ENCODE measurements around the gene KRT74. TPM values are rescaled to one million over a fixed set of nuclear protein-coding genes. Genes with fewer than 3 reads are reported as not detected.

Gene KRT74
- total and polyA plus RNA-seq, 2 donors from 2014 or later = not detected

DNA sequence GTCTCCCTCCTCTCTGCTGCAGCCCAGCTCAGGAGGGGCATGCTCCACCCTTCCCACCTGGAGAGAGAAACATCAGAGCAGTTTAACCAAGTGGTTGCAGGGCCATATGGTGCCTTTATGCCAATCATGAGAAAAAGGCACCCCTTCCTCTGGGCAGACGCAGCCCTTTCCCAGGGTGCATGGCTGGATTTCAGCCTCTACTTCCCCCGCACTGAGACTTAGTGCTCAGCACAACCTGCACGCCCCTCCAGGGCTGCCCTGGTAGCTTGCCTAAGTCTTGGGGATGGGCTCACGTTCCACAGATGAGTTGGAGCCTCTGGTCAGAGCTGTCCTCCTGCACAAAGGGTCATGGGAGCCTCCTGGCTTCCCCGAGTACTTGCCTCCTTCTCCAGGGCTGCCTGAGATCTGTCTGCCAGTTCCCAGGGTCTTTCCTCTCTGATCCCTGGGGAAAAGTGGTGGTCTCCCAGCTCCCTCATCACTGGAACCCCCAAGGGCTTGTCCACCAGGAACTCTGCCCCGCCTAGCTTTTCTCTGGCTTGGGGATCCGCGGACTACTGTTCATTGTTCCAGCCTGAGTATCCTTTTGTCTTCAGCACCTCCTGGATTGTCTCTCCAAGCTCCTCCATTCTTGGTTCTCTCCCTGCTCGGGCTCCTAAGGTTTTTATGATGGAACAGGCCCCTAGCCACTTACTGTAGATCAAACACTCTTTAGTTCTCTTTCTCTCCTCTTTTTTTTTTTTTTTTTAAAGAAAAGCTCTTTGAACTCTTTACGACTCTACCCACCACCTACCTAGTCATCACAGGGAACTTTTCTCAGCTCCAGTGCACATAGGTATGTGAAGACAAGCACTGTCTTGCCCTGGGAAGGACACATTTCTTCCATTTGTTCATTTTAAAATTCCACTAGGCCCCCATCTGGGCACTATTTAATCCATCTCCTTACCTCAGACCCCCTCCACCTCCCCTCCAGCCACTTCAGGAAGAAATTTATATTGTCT is 6.1 kb upstream of the KRT74 start:
- Histone ChIP-seq H3K4me3 (ENCODE audit: low read length in 3 of 3) (no peak overlapping the region), H3K36me3 (ENCODE audit: control insufficient read depth in 2 of 3, insufficient read depth in 3 of 3, low read length in 3 of 3) (no peaks in the 10 kb centered on the region), H3K27me3 (ENCODE audit: control insufficient read depth, insufficient read depth, low read length) (no peaks in the 10 kb centered on the region), H3K27ac (ENCODE audit: low read depth in 2 of 2, low read length in 2 of 2) (no peak overlapping the region), H3K4me1 (ENCODE audit: control insufficient read depth in 2 of 3, insufficient read depth in 2 of 3, low read depth in 1 of 3, low read length in 3 of 3) (no peaks in the 10 kb centered on the region), H3K9ac (ENCODE audit: low read length in 3 of 3) (no peak overlapping the region), H3K9me3 (ENCODE audit: control insufficient read depth in 2 of 3, insufficient read depth in 1 of 3, low read length in 3 of 3) (no peaks in the 10 kb centered on the region)
- intact Hi-C loops (cut with DNase I) = loop anchor here (5.0 kb wide), 1 partner anchor 298 kb away; no protein-coding TSS in a partner anchor
- DNase-seq (peak in 2 of 5 donors; percentile 19 to 27), FAIRE-seq (no peak)
- TF ChIP-seq, protein P1, sequence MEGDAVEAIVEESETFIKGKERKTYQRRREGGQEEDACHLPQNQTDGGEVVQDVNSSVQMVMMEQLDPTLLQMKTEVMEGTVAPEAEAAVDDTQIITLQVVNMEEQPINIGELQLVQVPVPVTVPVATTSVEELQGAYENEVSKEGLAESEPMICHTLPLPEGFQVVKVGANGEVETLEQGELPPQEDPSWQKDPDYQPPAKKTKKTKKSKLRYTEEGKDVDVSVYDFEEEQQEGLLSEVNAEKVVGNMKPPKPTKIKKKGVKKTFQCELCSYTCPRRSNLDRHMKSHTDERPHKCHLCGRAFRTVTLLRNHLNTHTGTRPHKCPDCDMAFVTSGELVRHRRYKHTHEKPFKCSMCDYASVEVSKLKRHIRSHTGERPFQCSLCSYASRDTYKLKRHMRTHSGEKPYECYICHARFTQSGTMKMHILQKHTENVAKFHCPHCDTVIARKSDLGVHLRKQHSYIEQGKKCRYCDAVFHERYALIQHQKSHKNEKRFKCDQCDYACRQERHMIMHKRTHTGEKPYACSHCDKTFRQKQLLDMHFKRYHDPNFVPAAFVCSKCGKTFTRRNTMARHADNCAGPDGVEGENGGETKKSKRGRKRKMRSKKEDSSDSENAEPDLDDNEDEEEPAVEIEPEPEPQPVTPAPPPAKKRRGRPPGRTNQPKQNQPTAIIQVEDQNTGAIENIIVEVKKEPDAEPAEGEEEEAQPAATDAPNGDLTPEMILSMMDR (IDR thresholded peaks at IDR 0.05; ENCODE audit: borderline replicate concordance, extremely low read depth, insufficient read depth) = no peak

DNA sequence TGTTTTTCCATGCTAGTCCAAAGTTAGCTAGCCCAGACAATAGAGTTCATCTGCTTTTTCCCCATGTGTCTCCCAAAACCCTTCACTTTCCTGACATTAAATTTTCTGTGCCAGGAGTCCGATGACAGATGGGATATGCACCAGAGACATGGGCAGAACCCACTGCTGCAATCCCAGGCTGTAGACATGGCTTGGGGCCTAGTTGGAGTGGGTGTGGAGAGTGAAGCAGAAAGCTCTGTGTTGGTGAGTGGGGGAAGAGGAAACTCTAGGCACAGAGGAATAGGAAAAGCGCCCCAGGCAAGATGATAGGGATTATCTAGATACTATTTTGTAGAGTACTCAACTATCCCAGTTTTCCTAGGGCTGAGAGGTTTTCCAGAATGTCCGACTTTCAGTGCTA is 4.8 kb upstream of the KRT74 start:
- Histone ChIP-seq H3K4me1 (ENCODE audit: control insufficient read depth in 2 of 3, insufficient read depth in 2 of 3, low read depth in 1 of 3, low read length in 3 of 3) (no peaks in the 10 kb centered on the region), H3K9me3 (ENCODE audit: control insufficient read depth in 2 of 3, insufficient read depth in 1 of 3, low read length in 3 of 3) (no peaks in the 10 kb centered on the region), H3K4me3 (ENCODE audit: low read length in 3 of 3) (no peak overlapping the region), H3K27me3 (ENCODE audit: control insufficient read depth, insufficient read depth, low read length) (no peaks in the 10 kb centered on the region), H3K36me3 (ENCODE audit: control insufficient read depth in 2 of 3, insufficient read depth in 3 of 3, low read length in 3 of 3) (no peaks in the 10 kb centered on the region), H3K27ac (ENCODE audit: low read depth in 2 of 2, low read length in 2 of 2) (no peak overlapping the region), H3K9ac (ENCODE audit: low read length in 3 of 3) (no peak overlapping the region)
- intact Hi-C loops (cut with DNase I) = no loop called here
- DNase-seq (no peak), FAIRE-seq (no peak)
- TF ChIP-seq, protein P1 (IDR thresholded peaks at IDR 0.05; ENCODE audit: borderline replicate concordance, extremely low read depth, insufficient read depth) = no peak

DNA sequence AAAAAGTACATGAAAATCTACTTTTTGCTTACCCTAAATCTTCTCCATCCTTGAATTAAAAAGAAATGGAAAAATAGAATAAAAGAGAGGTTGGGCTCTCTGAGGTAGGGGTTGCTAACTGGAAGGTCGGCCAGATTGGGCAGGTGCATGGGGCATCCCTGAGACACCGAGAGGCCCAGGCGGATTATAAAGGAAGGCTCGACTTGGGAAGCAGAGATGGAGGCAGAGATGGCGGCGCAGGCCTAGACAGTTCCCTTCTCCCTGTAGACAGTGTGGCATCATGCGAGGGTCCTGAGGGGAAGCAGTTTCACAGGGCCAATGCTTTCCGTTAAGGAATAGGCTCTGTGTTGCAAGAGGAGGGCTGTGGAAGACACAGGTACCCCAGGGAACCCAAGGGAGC is 3.7 kb upstream of the KRT74 start:
- no peaks in the 10 kb centered on the region for H3K27me3 ChIP-seq (ENCODE audit: control insufficient read depth, insufficient read depth, low read length)
- no peaks in the 10 kb centered on the region for H3K36me3 ChIP-seq (ENCODE audit: control insufficient read depth in 2 of 3, insufficient read depth in 3 of 3, low read length in 3 of 3)
- no peak overlapping the region for H3K4me3 ChIP-seq (ENCODE audit: low read length in 3 of 3)
- H3K27ac ChIP-seq (ENCODE audit: low read depth in 2 of 2, low read length in 2 of 2) = no peak overlapping the region
- H3K4me1 ChIP-seq (ENCODE audit: control insufficient read depth in 2 of 3, insufficient read depth in 2 of 3, low read depth in 1 of 3, low read length in 3 of 3) = no peaks in the 10 kb centered on the region
- FAIRE-seq (no peak), DNase-seq (peak in 1 of 5 donors; percentile 41)
- TF ChIP-seq, protein P1 (IDR thresholded peaks at IDR 0.05; ENCODE audit: borderline replicate concordance, extremely low read depth, insufficient read depth) = no peak
- intact Hi-C loops (cut with DNase I) = no loop called here
- no peak overlapping the region for H3K9ac ChIP-seq (ENCODE audit: low read length in 3 of 3)
- no peaks in the 10 kb centered on the region for H3K9me3 ChIP-seq (ENCODE audit: control insufficient read depth in 2 of 3, insufficient read depth in 1 of 3, low read length in 3 of 3)
